NOMO-1 (cell line): Measurements from ENCODE around the gene CMC2.

Experiments
- DNase-seq, 2 experiments: peaks; one replicate each; lab custom pipeline; 2025; ENCODE audit not compliant: unreplicated experiment in 2 of 2; lab: John Stamatoyannopoulos, UW

CMC2 gene

DNA sequence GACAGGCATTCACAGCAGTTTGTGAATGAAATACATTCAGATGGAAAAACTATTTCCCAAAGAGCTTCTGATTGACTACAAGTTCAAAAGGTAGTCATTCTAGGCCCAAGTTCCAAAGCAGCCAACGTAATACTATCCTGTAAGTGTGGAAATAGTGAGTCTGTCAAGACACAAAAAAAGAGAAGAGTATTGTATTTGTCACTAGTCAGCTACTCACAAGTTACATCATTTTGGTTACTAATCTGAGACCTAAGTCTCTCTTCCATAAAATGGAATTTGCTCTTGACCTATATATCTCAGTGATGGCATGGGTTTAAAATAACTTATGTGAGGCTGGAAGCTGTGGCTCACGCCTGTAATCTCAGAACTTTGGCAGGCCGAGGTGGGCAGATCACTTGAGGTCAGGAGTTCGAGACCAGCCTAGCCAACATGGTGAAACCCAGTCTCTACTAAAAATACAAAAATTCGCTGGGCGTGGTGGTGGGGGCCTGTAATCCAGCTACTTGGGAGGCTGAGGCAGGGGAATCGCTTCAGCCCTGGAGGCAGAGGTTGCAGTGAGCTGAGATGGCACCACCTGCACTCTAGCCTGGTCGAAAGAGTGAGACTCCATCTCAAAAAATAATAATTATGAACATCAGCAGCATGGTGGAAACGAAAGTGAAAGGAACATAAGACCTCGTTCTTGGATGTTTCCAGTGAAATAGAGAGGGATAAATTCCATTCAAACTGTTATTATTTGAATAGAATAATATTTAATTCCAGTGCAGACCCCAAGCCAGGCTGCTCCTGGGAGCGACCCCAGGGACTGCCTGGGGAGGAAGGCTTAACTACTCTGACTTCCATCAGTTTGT lies 2.9 kb downstream of the CMC2 start:
- no peak for DNase-seq

DNA sequence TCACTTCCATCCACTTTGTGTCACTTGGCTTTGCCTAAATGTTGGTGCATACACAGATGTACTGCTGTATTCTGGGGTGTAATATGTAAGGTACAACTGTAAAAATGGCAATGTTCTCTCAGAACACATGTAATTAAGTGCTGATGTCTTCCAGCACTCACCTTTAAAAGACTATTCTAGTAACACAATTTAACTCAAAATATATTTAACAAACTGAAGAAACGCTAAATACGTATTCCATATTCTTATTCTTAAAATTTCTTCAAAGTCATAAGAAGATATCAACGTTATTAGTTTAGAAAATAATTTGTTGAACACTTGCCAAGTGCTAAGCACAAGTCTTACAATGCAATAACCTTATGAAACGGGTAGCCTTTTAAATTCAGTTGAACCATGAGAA lies 3.6 kb downstream of the CMC2 start:
- DNase-seq: no peak

DNA sequence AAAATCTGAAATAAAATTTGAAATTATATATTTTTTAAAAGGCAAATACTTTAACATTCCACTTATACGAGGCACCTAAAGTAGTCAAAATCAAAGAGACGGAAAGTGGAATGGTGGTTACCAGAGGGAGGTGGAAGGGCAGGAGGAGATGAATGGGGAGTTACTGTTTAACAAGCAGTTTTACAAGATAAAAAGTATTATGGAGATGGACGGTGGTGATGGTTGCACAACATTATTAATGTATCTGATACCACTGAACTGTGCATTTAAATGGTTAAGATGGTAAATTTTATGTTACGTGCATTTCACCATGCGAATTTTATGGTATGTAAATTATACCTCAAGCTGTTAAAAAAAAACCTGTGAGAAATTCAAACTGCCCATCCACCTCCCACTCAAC lies 5.4 kb downstream of the CMC2 start:
- DNase-seq: no peak

DNA sequence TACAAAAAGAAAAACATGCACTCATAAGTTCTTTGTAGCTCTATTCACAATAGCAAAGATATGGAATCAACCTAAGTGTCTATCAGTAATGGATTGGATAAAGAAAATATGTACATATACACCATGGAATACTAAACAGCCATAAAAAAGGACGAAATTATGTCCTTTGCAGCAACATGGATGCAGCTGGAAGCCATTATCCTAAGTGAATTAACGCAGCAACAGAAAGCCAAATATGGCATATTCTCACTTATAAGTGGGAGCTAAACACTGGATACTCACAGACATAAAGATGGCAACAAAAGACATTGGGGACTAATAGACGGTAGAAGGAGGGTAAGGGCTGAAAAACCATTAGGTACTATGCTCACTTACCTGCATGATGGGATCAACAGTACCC lies 5.8 kb downstream of the CMC2 start:
- no peak for DNase-seq

DNA sequence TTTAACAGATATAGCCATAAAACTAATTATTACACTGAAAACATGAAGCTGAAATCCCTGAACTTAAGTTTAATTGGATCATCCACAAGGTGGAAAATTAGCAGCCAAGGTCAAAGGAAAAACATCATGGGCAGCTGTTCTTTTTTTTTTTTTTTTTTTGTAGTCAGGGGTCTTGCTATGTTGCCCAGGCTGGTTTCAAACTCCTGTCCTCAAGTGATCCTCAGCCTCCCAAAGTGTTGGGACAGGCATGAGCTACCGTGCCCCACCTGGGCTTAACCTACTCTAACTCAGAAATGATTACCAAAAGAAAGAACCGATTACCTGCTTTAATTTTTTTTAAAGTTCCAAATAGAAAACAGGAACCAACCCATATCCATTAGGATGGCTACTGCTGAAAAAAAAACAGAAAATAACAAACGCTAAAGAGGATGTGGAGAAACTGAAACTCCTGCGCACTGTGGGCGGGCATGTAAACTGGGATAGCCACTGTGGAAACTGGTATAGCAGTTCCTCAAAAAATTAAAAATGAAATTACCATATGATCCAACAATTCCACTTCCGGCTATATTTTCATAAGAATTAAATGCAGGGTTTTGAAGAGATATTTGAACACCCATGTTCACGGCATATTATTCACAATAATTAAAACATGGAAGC lies 8.6 kb downstream of the CMC2 start:
- DNase-seq: peak in 1 of 2 experiments; percentile 0

DNA sequence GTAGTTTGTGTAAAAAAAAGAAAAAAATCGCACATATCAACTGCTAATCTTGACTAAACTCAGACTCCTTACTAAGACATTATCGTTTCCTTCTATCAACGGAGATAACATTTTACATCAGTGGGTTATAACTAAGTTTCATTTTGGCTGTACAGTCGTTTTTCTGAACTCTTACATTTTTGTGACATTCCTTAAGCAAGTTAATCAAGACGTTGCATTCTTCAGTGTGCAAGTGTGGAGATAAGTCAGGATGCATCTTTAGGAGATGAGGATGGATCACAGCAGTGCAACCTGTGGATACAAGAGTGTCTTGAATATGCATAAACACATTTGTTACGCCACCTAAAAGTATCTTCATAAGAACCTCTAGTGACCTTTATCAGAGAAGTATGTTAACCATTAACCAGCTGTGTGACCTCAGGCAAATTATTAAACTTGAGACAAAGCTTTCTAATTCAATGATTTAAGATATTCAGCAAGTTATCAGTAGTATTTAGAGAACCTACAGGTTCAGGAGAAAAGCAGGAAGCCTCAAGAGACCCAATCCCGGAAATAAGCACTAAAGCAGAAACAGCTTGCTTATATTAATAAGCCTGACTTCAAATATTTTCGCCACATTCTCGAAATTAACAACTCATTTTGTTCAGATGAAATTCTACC lies 9.4 kb downstream of the CMC2 start:
- no peak for DNase-seq

DNA sequence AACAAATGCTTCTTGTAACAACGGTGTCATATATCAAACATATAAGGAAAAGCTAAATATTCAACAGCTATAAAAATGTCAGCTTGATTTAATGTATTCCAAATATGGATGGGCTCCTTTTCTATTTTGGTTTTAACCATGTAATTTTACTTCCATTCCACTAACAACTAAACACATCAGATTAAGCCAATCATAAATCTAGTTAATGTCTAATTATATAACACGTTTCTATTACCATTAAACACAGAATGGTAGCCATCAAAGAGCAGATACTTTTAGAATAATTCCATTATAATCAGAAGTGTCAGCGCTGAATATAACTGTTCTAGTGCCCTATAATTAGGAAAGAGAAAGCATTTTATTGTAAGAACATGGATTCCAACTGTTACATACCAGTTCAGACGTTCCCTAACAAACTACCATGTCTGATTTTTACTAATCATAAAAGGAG lies 10.0 kb downstream of the CMC2 start:
- DNase-seq: no peak

DNA sequence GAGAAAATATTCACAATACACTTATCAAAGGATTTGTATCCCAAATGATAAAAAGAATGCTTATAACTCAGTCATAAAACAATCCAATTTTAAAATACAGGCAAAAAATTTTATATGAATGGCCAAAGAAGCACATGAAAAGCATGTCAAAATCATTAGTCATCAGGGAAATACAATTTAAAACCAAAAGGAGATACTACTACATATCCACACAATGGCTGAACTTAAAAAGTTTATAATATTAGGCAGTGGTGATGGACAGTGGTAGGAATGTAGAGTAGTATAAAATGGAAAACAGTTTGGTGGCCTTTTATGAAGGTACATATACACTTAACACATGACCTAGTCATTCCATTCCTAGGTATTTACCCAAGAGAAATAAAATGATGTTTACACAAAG lies 12.2 kb downstream of the CMC2 start:
- DNase-seq: no peak

DNA sequence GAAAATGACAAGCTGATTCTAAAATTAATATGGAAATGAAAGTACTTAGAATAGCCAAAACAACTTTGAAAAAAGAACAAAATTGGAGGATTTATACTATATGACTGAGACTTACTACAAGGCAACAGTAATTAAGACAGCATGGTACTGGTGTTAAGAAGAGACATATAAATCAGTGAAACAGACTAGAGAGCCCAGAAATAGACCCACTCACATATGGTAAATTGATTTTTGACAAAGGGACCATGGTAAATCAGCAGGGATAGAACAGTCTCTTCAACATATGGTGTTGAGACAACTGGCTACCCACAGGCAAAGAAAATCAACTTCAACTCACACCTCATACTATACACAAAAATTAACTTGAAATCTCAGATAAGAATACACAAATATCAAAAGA lies 12.9 kb downstream of the CMC2 start:
- DNase-seq: no peak

DNA sequence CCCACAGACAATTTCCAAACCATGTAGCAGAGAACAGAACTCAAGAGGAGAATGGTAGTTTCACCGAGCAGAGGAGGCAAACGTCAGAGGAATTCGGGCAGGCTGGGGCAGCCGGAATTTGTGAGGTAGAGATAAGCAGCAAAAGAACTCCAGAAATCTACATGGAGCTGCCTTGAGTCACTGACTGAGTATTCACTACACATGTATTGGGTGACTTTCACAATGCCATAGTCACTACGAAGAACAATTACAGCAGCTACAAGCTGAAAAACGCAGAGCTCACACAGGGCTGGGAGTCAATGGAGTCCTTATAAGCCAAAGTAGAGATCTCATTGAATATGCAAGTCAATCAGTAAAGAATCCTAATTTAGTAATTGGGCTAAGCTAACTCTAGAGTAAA lies 13.4 kb downstream of the CMC2 start:
- no peak for DNase-seq

DNA sequence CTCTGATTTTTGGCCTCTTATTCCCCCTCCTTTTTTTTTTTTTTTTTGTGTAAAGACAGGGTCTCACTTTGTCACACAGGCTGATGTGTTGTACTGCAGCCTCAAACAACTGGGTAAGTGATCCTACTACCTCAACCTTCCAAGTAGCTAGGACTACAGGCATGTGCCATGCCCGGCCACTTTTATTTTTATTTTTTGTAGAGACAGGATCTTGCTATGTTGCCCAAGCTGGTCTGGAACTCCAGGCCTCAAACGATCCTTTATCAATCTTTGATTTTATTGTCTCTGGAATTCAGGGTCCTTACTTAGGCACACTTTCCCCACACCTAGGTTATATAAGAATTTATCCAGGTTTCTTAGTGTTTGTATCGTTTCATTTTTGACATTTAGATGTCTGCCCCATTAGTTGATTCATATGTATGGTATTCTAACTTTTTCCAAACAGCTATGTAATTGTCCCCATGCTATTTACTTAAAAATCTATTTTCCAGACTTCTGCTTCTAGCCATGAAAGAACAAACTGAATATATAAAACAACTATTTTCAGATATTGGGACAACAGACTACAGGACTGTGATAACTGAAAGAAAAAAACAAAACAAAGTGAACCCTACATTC lies 13.9 kb downstream of the CMC2 start:
- no peak for DNase-seq

DNA sequence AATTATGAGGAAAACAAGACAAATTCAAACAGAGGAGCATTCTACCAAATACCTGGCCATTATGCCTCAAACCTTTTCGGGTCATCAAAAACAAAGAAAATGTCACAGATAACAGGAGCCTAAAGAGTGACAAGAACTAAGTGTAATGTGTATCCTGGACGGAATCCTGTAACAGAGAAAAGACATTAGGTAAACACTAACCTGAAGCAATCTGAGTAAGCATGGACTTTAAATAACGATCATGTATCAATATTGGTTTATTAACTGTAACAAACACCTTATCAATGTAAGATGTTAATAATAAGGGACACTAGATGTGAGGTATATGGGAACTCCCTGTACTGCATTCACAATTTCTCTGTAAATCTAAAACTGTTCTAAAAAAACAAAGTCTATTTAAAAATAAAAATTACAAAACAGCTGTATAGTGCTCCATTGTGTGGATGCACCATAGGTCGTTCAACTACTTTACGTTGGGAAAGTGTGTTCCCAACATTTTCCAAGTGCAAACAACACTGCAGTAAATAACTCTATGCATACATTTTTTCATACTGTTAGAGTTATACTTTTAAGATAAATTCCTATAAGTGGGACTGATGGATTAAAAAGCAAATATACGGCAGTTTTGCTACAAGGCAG lies 14.8 kb downstream of the CMC2 start:
- DNase-seq: no peak

DNA sequence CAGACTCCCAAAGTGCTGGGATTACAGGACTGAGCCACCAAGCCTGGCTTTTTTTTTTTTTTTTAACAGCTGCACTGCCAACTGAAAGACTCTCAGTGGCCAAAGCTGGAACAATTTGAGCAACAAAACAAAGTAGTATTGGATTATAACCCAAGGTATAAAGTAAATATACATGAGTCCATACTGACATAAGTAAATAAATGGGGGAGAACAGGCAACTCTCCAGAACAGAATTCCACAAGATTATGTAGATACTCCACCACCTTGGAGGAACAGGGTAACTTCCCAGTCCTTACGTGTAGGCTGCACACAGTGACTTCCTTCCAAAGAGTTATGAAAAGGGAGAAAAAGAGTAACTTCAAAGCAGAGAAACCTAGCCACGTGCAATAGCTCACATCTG lies 15.7 kb downstream of the CMC2 start:
- DNase-seq: no peak

DNA sequence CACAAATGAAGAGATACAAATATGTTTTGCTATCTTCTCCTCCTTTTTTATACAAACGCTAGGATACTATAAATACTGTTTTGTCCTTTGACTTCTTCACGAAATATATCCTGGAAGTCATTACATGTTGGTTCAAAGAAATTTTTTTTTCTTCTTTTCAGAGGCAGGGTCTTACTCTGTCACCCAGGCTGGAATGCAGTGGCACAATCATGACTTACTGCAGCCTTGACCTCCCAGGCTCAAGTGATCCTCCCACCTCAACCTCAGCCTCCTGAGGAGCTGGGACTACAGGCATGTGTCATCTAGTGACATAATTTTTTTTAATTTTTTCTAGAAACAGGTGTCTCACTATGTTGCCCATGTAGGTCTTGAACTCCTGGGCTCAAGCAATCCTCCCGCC lies 16.1 kb downstream of the CMC2 start:
- no peak for DNase-seq

DNA sequence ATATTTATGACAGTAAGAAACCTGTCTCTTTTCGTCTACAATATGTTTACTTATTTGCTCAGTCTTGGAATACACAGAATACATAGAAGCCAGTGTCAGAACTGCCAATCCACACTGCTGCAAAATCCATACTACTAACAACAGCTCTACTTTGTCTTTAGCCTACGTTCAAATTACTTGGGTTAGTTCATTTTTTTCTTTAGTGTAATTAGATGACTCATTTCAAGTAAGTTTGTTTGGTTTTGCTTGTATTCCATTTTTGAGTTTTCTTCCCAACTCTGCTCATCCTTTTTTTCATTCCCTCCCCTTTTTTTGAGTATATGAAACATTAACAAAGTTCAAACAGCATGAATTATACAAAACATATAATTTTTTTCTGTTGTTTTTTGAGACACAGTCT lies 16.9 kb downstream of the CMC2 start:
- DNase-seq: no peak

DNA sequence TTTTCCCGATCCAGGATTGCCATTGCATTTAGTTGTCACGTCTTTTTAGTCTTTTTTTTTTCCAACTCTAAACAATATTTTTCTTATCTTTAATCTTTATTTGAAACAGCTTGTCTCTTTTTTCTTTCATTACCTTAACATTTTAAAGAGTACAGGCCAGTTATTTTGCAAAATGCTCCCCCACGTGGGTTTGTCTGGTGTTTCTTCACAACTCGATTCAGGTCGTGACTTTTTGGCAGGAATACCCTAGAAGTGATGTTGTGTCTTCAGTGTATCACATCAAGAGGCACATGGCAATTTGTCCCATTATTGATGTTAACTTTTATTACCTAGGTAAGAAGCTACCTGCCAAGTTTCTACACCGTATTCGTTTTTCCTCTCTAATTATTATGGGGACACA lies 17.9 kb downstream of the CMC2 start:
- no peak for DNase-seq

DNA sequence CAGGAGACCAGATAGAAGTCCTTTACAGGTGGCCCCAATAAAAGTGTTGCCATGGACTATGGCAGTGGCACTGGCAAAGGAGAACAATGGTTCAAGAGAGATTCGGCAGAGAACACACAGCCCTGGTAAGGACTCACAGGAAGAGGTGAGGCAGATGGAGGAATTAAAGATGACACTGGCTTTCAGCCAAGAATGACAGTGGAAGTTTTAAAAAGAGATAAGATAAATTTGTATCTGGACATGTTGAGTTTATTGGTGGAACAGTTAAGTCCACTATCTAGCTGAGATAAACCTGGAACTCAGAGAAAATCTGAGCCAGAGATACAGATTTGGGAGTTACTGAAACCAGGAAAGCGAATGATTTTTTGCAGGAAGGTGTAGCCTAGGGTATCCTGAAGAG lies 20.1 kb downstream of the CMC2 start:
- no peak for DNase-seq

DNA sequence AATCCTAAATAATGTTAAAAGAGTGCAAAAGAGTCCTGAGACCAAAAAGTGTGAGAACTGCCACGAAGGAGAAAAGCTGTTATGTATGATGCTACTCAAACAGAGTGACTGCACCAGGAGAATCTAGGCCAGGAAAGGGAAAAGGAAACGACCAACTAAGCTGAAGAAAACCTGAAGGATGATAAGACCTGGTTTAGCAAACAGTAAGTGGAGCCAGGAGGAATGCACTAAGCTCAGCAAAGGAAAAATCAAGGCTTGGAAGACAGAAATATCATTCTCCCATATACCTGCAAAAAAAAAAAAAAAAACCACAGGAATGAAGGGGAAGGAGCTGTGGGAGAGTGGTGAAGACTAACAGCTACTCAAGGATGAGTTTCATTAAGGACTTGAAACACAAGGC lies 21.1 kb downstream of the CMC2 start:
- no peak for DNase-seq

DNA sequence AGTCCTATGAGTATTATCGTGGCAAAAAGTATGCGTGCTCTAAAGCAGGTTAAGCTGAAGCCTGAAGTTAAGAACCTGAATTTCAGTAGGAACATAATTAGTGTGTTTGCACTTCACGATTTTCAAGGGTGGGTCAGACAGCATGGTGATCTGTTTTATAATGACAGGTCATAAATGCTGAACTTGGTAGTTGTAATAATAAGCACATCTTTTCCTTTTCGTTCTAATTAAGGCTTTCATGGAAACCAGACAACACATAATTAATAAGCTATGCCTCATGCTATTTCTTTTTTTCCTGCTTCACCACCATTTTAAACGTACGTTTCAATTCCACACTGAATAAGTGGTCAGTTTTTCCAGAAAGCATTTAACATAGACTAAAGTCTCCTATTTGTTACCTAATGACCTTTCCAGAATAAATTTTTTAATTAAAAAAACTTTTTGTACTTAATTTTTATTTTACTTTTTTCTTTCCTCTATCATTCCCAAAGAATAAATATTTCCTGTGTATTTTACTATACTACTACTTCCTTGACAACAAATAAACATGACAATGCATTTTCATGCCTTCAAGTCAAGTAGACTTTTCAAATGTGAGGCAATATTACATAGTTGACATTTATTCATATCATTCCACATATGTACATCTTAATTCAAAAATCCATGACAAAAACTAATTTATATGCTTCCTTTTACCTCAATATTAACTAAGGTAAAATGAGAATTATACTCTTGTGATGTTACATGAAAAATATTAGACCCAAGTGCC lies 22.4 kb downstream of the CMC2 start:
- no peak for DNase-seq

DNA sequence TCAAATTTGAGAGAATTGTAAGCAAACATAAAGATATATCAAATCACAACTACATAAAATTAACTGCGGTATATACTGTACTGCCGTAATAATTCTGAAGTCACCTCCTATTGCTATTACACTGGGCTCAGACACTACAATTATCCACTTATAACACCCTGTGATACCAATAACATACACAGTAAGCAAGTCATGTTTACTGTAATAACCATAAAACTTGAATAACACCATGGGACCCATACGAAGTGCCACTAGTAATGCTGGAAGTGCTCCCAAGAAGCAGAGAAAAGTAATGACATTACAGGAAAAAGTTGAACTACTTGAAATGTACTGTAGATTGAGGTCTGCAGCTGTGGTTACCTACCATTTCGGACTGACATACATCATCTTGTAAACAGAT lies 24.0 kb downstream of the CMC2 start:
- no peak for DNase-seq
